Measurements from ENCODE around the gene MEGF11.

Gene MEGF11

DNA sequence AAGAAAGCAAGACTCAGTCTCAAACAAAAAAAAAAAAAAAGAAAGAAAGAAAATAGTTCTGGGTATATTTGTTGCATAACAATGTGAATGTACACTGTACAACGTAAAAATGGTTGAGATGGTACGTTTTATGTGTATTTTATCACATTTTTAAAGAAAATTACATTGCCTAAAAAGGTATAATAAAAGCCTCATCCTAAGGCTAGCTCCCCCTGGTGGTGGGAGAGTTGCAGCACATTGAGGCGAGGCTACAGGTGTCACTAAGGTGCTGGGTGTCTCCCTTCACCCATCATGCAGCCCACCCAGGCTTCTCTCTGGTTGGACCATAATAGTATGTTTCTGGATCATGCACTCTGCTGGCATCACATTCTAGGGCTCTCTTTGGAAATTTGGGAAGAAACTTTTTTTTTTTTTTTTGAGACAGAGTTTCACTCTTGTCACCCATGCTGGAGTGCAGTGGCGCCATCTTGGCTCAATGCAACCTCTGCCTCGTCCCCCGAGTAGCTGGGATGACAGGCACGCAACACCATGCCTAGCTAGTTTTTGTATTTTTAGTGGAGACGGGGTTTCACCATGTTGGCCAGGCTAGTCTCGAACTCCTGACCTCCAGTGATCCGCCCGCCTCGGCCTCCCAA lies 396.6 kb downstream of the MEGF11 start:
- Histone ChIP-seq H3K27me3 (ENCODE audit: control insufficient read depth in 1 of 2, insufficient read depth in 2 of 2, low read length in 2 of 2) (no peaks in the 10 kb centered on the region), H3K9me3 (ENCODE audit: low read length) (no peaks in the 10 kb centered on the region), H3K4me3 (ENCODE audit: low read depth in 1 of 2, low read length in 2 of 2) (no peak overlapping the region), H3K27ac (ENCODE audit: low read depth, low read length) (no peak overlapping the region), H3K9ac (ENCODE audit: low read length) (no peak overlapping the region), H3K4me1 (ENCODE audit: insufficient read depth, low read length) (no peaks in the 10 kb centered on the region), H3K36me3 (ENCODE audit: insufficient read depth, low read length) (no peaks in the 10 kb centered on the region)

DNA sequence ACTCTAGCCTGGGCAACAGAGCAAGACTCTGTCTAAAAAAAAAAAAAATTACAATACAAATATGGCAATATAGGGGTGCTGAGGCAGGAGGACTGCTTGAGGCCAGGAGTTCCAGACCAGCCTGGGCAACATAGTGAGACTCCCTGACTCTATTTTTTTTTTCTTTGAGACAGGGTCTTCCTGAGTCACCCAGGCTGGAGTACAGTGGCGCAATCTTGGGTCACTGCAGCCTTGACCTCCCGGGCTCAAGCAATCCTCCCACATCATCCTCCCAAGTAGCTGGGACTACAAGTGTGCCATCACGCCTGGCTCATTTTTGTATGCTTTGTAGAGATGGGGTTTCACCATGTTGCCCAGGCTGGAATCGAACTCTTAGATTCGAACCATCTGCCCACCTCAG lies 401.6 kb downstream of the MEGF11 start:
- no peaks in the 10 kb centered on the region for H3K9me3 ChIP-seq (ENCODE audit: low read length)
- H3K27ac ChIP-seq (ENCODE audit: low read depth, low read length), result no peak overlapping the region
- H3K27me3 ChIP-seq (ENCODE audit: control insufficient read depth in 1 of 2, insufficient read depth in 2 of 2, low read length in 2 of 2), result no peaks in the 10 kb centered on the region
- no peaks in the 10 kb centered on the region for H3K4me1 ChIP-seq (ENCODE audit: insufficient read depth, low read length)
- H3K4me3 ChIP-seq (ENCODE audit: low read depth in 1 of 2, low read length in 2 of 2), result no peak overlapping the region
- H3K36me3 ChIP-seq (ENCODE audit: insufficient read depth, low read length), result no peaks in the 10 kb centered on the region
- no peak overlapping the region for H3K9ac ChIP-seq (ENCODE audit: low read length)

DNA sequence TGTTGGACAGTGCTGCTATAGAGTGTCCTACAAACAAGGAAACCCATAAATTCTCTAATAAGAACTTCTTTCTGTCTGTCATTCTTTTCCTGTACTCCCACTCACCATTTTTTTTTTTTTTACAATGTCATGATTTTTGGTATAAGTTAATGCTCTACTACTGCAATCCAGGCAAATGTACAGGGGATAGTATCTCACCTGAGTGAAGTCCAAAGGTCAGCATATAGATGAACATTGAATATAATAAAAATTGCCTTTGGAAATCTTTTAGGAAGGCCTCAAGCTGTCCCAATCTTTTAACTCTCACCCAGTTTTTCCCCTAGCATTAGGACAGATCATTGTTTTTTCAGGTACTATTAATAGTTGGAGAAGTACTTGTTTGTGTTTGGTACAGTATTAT lies 405.6 kb downstream of the MEGF11 start:
- Histone ChIP-seq H3K27ac (ENCODE audit: low read depth, low read length) (no peak overlapping the region), H3K36me3 (ENCODE audit: insufficient read depth, low read length) (no peaks in the 10 kb centered on the region), H3K27me3 (ENCODE audit: control insufficient read depth in 1 of 2, insufficient read depth in 2 of 2, low read length in 2 of 2) (no peaks in the 10 kb centered on the region), H3K4me3 (ENCODE audit: low read depth in 1 of 2, low read length in 2 of 2) (no peak overlapping the region), H3K9me3 (ENCODE audit: low read length) (no peaks in the 10 kb centered on the region), H3K9ac (ENCODE audit: low read length) (no peak overlapping the region), H3K4me1 (ENCODE audit: insufficient read depth, low read length) (no peaks in the 10 kb centered on the region)

DNA sequence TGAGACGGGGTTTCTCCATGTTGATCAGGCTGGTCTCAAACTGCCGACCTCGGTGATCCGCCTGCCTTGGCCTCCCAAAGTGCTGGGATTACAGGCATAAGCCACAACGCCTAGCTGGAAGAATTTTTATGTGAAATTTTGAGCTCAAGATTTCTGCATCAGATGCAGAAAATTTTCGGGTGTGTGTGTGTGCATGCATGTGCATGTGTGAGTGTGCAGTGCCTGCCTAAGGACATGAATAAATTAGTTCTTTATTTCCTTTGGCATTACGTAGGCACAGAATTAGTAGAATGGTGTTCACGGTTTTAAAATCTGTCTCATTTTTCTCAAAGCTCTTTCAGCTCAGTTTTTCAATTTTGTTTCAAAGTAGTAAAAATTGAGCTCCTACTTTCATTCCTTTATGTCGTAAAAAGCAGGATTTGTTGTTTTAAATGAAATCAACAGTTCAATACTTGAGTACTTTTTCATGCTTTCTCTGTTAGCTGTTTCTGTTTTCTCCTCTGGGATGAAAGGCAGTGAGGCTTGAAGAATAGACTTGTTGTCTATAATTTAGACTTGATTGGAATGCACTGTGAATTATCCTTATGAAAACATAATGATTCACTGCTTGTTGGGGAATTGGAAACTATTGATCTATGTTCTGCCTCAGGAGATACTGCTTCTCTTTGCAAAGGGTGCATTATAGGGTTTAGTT lies 407.6 kb downstream of the MEGF11 start:
- Histone ChIP-seq H3K9ac (ENCODE audit: low read length) (no peak overlapping the region), H3K27me3 (ENCODE audit: control insufficient read depth in 1 of 2, insufficient read depth in 2 of 2, low read length in 2 of 2) (no peaks in the 10 kb centered on the region), H3K4me3 (ENCODE audit: low read depth in 1 of 2, low read length in 2 of 2) (no peak overlapping the region), H3K9me3 (ENCODE audit: low read length) (no peaks in the 10 kb centered on the region), H3K27ac (ENCODE audit: low read depth, low read length) (no peak overlapping the region), H3K4me1 (ENCODE audit: insufficient read depth, low read length) (no peaks in the 10 kb centered on the region), H3K36me3 (ENCODE audit: insufficient read depth, low read length) (no peaks in the 10 kb centered on the region)

Data from muscle layer of colon (tissue), 2 donors.